SHP77 treated with DMSO at 0.1 percent for 48 hours (cell line): ENCODE data around the gene DPH7.
"Not testable (repeated sequence)": the region's sequence is repeated elsewhere in the genome, so short reads cannot be mapped to it uniquely, and the experiment has no call there.

ENCODE experiments used
- DNase-seq: peaks from one replicate; lab custom pipeline; 2025; lab: John Stamatoyannopoulos, UW

Gene DPH7

GRCh38 chr9:137580209-137580953 is 1.7 kb upstream of the DPH7 start:
- no peak for DNase-seq

DNA sequence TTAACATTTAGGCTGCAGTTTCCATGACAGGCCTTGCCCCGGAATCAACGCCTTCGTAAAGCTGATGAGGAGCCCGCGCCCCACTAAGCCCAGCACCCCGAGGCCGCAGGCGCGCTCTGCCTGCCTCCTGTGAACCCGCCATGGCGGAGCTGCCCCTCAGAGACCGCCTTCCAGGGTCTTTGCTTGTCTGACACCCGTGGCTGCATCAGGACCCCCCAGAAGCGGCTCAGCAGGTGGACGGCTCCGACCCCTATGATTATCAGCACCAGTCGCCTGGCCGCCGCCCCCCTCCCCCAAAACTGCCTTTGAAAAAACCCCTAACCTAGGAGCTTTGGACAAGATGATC is 507 bp upstream of the DPH7 start:
- no peak for DNase-seq

DNA sequence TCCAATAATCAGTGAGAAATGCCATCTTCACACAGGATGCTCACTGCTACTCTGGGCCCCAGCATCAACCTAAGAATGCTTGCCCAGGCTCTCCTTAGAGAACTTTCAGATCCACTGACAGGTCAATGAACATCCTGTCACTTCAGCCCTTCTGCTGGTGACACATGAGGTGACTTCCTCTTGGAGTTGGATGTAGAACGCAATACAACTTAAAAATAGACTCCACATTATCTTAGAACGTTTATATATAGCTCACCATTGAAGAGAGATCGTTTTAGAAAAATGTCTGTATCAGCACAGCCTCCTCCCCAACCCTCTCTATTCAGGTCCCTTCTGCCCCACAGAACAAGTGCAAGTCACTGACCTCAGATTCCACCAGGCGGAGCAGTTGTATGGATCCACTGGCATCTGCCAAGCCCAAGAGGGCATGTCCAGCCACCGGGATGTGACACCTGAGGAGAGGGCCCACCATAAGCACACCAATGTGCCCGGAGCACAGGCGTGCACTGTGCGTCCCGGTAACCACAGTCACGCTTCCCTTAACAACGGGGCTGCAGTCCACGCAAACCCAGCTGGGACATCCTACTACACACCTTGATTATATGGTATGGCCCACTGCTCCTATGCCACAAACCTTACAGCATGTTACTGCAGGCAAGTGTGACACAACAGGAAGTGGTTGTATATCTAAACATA is 2.9 kb downstream of the DPH7 start:
- no peak for DNase-seq

DNA sequence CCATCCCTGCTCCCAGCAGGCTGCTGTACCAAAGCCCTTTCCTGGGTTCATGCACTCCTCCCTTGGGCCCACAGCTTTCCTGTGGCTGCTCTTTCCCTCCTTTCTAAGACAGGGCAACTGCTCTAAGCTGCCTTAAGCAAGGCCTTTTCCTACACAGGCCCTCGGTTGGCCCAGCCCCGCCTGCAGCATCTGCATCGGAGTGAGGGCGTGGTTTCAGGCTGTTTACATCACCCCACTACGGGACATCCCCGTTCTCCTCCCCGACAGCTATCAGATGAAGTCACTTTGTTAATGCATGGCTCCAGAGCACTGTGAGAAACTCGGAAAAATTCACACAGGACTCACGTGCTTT is 3.4 kb downstream of the DPH7 start:
- no peak for DNase-seq

DNA sequence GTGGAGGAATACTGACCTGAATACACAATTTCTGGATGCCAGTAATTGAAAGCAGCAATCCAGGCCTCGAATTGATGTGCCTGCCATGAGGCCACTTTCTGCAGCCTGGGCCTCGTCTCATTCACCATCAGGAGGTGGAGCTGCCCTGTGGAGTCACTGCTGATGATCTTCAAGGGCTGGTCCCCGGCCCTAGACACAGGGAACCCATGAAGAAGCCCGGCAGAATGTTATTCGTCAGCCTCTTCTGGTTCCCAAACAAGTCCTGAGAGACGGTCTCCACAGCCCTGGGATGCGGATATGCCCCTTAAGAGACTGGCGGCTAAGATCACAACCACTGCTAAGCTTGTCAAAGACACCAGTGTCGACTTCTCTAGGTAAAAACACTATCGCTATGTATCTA is 4.5 kb downstream of the DPH7 start:
- DNase-seq: no peak

- DNase-seq: no peak
These were observed 8.2 kb downstream of the DPH7 start for GRCh38 chr9:137570566-137570965.

- no peak for DNase-seq
These were observed 9.0 kb downstream of the DPH7 start for GRCh38 chr9:137569609-137570203.

- not testable (repeated sequence) for DNase-seq
These were observed 10.3 kb downstream of the DPH7 start for GRCh38 chr9:137568445-137568844.

- no peak for DNase-seq
These were observed 13.8 kb downstream of the DPH7 start for GRCh38 chr9:137564817-137565411.

DNA sequence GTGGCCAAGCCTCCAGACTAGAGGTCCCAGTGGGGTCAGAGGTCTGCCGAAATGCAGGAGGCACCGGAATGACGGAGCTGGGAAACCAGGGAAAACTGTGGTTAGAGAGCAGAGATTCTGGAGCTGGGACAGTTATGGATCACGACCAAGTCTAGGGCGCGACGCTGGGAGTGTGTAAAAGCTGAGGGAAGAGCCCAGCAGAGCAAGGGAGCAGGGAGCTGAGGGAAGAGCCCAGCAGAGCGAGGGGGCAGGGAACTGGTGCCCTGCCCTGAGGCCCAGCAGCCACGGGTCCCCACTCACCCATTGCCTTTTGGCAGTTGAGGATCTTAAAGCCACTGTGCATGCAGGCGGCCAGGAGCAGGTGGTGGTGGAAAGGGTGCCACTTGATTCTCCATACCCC is 14.6 kb downstream of the DPH7 start:
- no peak for DNase-seq

DNA sequence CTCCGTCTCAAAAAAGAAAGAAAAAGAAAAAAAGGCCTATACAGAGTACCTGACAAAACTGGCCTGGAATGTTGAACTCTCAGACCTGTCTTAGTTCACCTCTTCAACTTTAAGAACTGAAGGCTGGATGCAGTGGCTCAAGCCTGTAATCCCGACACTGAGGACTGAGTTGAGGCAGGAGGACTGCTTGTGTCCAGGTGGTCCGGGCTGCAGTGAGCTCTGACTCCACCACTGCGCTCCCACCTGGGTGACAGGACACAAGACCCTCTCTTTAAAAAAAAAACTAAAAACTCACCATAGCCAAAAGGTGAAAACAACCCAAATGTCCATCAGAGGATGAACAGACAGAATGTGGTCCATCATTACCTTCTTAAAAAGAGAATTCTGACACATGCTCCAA is 20.6 kb downstream of the DPH7 start:
- DNase-seq: no peak

DNA sequence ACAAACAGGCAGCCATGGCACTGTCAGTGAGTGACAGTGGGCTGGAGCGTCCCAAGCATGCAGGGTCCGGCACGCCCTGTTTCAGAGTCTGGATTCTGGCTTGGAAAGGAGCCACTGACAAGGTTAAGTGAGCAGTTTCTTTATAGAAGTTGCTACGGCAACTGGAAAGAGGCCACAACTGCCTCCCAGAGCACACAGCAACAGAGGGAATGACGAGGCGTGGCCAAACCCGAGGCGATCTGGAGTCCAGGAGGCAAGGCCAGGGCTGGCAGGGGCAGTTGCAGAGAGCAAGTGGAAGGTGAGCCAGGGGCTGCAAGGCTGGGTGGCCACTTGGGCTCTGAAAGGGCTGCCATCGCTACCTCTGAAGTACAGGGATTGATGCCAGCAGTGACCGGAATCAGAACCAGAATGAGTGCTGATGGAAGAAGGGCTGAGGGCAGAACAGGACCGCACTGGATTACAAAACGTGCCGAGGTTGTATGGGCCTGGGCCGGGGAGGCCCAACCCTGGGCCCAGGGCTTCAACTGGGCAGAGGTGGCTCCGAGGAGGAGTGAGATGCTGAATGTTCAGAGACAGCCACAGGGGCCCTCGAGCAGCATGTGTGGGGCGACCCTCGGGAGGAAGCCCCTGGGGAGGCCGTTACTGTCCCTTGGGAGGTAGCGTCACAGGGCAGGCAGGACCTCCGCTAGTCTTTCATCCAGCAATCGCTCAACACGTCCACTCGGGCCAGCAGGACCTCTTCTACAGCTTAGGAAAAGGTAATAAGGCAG is 22.5 kb downstream of the DPH7 start:
- no peak for DNase-seq

GRCh38 chr9:137555179-137555578 is 23.5 kb downstream of the DPH7 start:
- DNase-seq: no peak

- DNase-seq: no peak
These were observed 24.4 kb downstream of the DPH7 start for GRCh38 chr9:137554349-137554748.

DNA sequence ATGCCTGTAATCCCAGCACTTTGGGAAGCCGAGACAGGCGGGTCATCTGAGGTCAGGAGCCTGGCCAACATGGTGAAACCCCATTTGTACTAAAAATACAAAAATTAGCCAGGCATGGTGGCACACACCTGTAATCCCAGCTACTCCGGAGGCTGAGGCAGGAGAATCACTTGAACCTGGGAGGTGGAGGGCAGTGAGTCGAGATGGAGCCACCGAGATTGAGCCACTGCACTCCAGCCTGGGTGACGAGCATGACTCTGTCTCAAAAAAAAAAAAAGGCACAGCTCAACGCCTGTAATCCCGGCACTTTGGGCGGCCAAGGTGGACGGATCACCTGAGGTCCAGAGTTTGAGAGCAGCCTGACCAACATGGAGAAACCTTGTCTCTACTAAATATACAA is 25.1 kb downstream of the DPH7 start:
- DNase-seq: not testable (repeated sequence)

GRCh38 chr9:137552022-137552768 is 26.5 kb downstream of the DPH7 start:
- no peak for DNase-seq

DNA sequence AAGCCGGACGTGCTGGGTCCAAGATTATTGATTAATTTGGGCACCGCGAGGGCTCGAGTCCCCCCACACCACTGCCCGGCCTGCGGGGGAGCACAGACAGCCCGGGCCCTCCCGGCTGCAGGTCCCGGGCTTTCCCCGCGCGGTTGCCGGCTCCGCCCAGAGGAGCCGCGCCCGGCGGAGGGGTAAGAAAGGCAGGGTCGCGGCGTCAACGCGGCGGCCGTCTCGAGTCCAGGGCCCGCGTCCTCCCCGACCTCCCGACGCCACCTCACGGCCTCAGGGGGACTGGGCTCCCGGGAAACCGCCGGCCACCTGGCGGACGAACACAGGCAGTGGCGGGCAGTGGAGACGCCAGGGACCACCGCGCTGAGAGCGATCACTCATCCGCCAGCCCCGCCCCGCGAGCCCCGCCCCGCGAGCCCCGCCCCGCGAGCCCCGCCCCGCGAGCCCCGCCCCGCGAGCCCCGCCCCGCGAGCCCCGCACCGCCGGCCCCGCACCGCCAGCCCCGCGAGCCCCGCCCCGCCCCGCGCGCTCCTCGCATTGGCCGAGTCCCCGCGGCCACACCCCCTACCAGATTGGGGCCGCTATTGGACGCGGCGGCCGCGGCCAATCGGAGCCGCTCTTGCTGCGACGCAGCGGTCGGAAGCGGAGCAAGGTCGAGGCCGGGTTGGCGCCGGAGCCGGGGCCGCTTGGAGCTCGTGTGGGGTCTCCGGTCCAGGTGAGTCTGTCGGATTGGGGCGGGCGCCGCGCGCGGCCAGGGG is 27.3 kb downstream of the DPH7 start, which contains the start of gene MRPL41:
Gene MRPL41, plus strand, starts transcription at position 616 of the 758 bp plus-strand sequence. CDS start 203 bp downstream, outside the sequence.
- peak; percentile 61 for DNase-seq

- not testable (repeated sequence) for DNase-seq
These were observed 27.8 kb downstream of the DPH7 start for GRCh38 chr9:137550958-137551263.

- DNase-seq: peak; percentile 55
These were observed 28.5 kb downstream of the DPH7 start, which contains the start of gene PNPLA7 for GRCh38 chr9:137550231-137550621. TSS of gene PNPLA7 (minus strand) at chr9:137550402. CDS start at chr9:137550197, 205 bp downstream.

DNA sequence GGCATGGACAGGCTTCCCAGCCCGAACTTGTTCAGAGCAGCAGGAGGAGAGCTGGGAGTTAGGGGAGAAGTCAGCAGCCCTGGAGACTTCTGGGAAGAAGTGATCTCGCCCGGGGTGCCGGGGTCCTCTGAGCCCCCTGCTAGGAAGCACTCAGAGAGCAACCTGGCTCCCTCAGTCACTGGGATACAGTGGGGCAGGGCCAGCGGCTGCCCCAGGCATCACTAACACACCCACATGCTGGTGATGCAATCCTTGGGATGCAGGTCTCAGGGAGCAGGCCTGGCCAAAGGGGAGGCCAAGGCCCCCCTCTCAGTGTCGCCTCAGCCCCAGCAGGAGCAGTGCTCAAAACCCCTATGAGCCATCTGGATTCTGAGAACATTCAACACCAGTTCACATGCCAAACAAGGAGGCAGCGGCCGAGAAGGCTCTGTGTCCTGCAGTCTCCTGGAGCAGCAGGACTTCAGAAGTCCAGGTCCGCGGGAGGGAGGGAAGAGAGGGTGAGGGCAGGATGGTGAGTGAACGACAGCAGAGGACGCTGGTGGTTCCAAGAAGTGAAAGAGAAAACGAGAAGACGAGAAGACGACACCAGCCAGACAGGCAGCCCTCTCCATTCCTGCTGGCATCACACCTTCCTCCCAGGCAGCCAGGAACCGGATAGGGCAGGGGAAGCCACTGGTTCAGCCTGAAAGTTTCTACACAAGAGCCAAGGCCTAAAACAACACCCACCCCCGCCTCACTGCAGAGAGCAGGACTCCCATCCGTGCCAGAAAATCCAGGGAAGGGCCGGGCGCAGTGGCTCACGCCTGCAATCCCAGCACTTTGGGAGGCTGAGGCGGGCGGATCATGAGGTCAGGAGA is 30.8 kb downstream of the DPH7 start:
- DNase-seq: no peak
